ENCODE data around the gene NRXN3.

Gene NRXN3

DNA sequence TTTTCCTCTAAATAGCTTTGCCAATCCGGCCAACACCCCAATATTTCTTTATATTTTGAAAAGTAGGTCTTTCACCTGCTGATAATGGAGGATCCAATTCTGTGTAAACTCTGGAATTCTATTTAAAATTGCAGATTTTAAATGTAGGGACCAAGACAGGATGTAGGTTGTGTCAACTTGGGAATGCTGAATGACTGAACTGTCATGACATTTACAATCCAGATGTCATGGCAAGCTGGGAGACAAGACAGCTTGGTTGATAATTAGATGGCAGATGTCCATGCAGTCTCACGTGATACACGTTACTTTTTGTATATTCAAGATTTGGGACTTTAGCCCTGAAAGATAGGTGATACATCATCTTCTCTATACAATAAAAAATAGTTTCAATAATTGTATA is 1564.0 kb downstream of the NRXN3 start:
- Histone ChIP-seq H3K4me3 (ENCODE audit: low read depth, low read length) (no peak overlapping the region), H3K27ac (ENCODE audit: extremely low read depth, low read depth, low read length) (no peak overlapping the region), H3K9me3 (ENCODE audit: control insufficient read depth, insufficient read depth, low read depth, low read length) (no peaks in the 10 kb centered on the region), H3K36me3 (ENCODE audit: control insufficient read depth in 2 of 2, insufficient read depth in 1 of 2, low read length in 2 of 2) (no peaks in the 10 kb centered on the region), H3K4me1 (ENCODE audit: control insufficient read depth, insufficient read depth, low read length) (no peaks in the 10 kb centered on the region)
- CTCF ChIA-PET: interaction anchor here (0.6 kb wide), 1 partner anchor 996 kb away, joined by 3 read pairs; no protein-coding TSS in a partner anchor
- TF ChIP-seq ZNF302 (tag by site-specific recombination; IDR thresholded peaks at IDR 0.05; ENCODE audit: low read depth): no peak
- no peak for TF ChIP-seq YY2 (tag by site-specific recombination; IDR thresholded peaks at IDR 0.05)
- POLR2A ChIA-PET: no interaction called here

- ChIA-PET CTCF (interaction anchor here (0.6 kb wide), 1 partner anchor 996 kb away, joined by 3 read pairs; no protein-coding TSS in a partner anchor), POLR2A (no interaction called here)
- no peaks in the 10 kb centered on the region for H3K4me1 ChIP-seq (ENCODE audit: control insufficient read depth, insufficient read depth, low read length)
- no peaks in the 10 kb centered on the region for H3K36me3 ChIP-seq (ENCODE audit: control insufficient read depth in 2 of 2, insufficient read depth in 1 of 2, low read length in 2 of 2)
- no peak for TF ChIP-seq ZNF544 (tag by site-specific recombination; IDR thresholded peaks at IDR 0.05)
- TF ChIP-seq PBX3 (CRISPR knock-in tag; IDR thresholded peaks at IDR 0.05): no peak
- TF ChIP-seq ZNF16 (tag by site-specific recombination; IDR thresholded peaks at IDR 0.05; ENCODE audit: low read depth): no peak
- TF ChIP-seq, protein P1, sequence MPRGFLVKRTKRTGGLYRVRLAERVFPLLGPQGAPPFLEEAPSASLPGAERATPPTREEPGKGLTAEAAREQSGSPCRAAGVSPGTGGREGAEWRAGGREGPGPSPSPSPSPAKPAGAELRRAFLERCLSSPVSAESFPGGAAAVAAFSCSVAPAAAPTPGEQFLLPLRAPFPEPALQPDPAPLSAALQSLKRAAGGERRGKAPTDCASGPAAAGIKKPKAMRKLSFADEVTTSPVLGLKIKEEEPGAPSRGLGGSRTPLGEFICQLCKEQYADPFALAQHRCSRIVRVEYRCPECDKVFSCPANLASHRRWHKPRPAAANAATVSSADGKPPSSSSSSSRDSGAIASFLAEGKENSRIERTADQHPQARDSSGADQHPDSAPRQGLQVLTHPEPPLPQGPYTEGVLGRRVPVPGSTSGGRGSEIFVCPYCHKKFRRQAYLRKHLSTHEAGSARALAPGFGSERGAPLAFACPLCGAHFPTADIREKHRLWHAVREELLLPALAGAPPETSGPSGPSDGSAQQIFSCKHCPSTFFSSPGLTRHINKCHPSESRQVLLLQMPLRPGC (tag by site-specific recombination; IDR thresholded peaks at IDR 0.05): no peak
- TF ChIP-seq, protein P2, sequence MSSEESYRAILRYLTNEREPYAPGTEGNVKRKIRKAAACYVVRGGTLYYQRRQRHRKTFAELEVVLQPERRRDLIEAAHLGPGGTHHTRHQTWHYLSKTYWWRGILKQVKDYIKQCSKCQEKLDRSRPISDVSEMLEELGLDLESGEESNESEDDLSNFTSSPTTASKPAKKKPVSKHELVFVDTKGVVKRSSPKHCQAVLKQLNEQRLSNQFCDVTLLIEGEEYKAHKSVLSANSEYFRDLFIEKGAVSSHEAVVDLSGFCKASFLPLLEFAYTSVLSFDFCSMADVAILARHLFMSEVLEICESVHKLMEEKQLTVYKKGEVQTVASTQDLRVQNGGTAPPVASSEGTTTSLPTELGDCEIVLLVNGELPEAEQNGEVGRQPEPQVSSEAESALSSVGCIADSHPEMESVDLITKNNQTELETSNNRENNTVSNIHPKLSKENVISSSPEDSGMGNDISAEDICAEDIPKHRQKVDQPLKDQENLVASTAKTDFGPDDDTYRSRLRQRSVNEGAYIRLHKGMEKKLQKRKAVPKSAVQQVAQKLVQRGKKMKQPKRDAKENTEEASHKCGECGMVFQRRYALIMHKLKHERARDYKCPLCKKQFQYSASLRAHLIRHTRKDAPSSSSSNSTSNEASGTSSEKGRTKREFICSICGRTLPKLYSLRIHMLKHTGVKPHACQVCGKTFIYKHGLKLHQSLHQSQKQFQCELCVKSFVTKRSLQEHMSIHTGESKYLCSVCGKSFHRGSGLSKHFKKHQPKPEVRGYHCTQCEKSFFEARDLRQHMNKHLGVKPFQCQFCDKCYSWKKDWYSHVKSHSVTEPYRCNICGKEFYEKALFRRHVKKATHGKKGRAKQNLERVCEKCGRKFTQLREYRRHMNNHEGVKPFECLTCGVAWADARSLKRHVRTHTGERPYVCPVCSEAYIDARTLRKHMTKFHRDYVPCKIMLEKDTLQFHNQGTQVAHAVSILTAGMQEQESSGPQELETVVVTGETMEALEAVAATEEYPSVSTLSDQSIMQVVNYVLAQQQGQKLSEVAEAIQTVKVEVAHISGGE (tag by site-specific recombination; conservative IDR thresholded peaks at IDR 0.05; ENCODE audit: low read depth): no peak
- TF ChIP-seq, protein P3, sequence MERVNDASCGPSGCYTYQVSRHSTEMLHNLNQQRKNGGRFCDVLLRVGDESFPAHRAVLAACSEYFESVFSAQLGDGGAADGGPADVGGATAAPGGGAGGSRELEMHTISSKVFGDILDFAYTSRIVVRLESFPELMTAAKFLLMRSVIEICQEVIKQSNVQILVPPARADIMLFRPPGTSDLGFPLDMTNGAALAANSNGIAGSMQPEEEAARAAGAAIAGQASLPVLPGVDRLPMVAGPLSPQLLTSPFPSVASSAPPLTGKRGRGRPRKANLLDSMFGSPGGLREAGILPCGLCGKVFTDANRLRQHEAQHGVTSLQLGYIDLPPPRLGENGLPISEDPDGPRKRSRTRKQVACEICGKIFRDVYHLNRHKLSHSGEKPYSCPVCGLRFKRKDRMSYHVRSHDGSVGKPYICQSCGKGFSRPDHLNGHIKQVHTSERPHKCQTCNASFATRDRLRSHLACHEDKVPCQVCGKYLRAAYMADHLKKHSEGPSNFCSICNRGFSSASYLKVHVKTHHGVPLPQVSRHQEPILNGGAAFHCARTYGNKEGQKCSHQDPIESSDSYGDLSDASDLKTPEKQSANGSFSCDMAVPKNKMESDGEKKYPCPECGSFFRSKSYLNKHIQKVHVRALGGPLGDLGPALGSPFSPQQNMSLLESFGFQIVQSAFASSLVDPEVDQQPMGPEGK (tag by site-specific recombination; IDR thresholded peaks at IDR 0.05): no peak
- TF ChIP-seq, protein P4, sequence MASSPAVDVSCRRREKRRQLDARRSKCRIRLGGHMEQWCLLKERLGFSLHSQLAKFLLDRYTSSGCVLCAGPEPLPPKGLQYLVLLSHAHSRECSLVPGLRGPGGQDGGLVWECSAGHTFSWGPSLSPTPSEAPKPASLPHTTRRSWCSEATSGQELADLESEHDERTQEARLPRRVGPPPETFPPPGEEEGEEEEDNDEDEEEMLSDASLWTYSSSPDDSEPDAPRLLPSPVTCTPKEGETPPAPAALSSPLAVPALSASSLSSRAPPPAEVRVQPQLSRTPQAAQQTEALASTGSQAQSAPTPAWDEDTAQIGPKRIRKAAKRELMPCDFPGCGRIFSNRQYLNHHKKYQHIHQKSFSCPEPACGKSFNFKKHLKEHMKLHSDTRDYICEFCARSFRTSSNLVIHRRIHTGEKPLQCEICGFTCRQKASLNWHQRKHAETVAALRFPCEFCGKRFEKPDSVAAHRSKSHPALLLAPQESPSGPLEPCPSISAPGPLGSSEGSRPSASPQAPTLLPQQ (tag by site-specific recombination; IDR thresholded peaks at IDR 0.05): no peak
- TF ChIP-seq ZNF292 (tag by site-specific recombination; IDR thresholded peaks at IDR 0.05; ENCODE audit: borderline replicate concordance, low read depth): no peak
- TF ChIP-seq MZF1 (tag by site-specific recombination; IDR thresholded peaks at IDR 0.05; ENCODE audit: borderline replicate concordance): no peak
- no peak for TF ChIP-seq ZNF623 (tag by site-specific recombination; IDR thresholded peaks at IDR 0.05)
- TF ChIP-seq ZBTB48 (tag by site-specific recombination; IDR thresholded peaks at IDR 0.05): no peak
- TF ChIP-seq ZBTB21 (tag by site-specific recombination; IDR thresholded peaks at IDR 0.05): no peak
- TF ChIP-seq ZNF791 (tag by site-specific recombination; IDR thresholded peaks at IDR 0.05): no peak
- no peak for TF ChIP-seq ZNF626 (tag by site-specific recombination; IDR thresholded peaks at IDR 0.05)
- no peak for TF ChIP-seq ZNF354C (tag by site-specific recombination; IDR thresholded peaks at IDR 0.05; ENCODE audit: borderline replicate concordance, low read depth)
- no peak for TF ChIP-seq ZNF514 (tag by site-specific recombination; IDR thresholded peaks at IDR 0.05)
- no peaks in the 10 kb centered on the region for H3K9me3 ChIP-seq (ENCODE audit: control insufficient read depth, insufficient read depth, low read depth, low read length)
- H3K27ac ChIP-seq (ENCODE audit: extremely low read depth, low read depth, low read length): no peak overlapping the region
- H3K4me3 ChIP-seq (ENCODE audit: low read depth, low read length): no peak overlapping the region
These were observed 1564.5 kb downstream of the NRXN3 start for GRCh38 chr14:79734656-79735055.
